Hematopoietic multipotent progenitor cell treated with erythropoietin and hydrocortisone succinate and interleukin-3 and kit ligand, for 4 days (in vitro differentiated cells): ENCODE data around the gene TIAL1.
"Not testable (repeated sequence)": the region's sequence is repeated elsewhere in the genome, so short reads cannot be mapped to it uniquely, and the experiment has no call there.

Experiments used
- DNase-seq: peaks from one replicate; pipeline ENCODE4 v3.0.0-alpha.2; 2015

The TIAL1 gene

DNA sequence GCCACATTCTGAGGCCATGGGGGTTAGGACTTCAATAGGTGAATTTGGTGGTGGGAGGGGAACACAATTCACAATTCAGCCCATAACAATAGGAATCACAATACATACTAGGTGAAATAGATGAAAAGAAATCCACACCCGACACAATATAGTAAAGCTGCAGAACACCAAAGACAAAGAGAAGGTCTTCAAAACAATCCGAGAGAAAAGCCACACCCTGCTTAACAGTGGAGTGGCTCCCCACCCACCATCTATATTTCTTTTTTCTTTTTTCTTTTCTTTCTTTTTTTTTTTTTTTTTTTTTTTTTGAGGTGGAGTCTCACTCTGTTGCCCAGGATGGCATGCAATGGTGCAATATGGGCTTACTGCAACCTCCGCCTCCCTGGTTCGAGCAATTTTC is 14.7 kb upstream of the TIAL1 start:
- no peak for DNase-seq

DNA sequence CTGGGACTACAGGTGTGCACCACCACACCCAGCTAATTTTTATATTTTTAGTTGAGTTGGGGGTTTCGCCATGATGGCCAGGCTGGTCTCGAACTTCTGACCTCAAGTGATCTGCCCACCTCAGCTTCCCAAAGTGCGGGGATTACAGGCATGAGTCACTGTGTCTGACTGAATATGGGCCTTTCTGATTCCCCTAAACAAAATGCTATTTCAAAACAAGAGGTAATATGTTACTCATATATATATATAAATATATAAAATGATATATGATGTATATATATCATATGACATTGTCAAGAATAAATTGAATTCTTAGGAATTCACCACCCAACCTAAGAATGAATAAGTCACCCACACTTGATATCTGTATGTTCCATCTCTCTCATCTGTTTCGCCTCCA is 12.8 kb upstream of the TIAL1 start:
- no peak for DNase-seq

DNA sequence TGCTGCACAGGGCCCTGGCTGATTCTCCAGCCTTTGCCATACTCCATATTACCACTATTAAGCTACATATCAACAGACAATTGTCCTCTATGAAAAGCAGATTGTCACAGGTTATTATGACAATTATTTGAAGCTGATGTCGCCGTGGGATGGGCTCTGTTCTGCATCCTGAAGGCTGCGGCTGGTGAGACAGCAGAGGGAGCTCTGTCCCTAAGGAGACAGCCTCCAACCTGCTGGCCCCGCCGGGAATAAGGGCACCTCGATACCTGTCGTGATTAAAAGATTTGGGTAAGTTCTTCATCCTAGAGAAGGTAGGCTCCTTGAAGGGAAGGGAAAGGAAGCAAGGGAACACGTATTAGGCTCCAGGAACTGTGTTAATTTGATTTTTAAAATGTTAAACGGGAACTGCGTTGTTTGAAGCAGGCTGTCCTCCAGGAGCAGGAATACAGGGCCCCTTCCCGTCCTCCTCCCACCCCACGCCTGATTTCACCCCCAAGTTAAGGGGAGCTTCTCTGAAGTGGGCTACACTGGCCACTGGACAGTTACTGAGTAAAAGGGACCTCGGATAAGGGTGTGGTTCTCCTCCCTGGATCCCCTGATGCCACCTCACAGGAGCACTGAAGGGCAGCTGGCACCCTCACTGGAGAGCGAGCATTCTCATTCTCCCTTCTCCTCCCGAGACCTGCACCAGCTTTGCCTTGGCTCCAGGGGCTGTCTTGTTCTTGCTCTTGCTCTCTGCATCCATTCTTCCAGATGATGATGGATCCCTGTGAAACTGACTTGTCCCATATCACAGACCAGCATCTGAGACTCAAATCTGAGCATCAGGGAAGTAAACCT is 11.8 kb upstream of the TIAL1 start:
- peak; percentile 53 for DNase-seq

DNA sequence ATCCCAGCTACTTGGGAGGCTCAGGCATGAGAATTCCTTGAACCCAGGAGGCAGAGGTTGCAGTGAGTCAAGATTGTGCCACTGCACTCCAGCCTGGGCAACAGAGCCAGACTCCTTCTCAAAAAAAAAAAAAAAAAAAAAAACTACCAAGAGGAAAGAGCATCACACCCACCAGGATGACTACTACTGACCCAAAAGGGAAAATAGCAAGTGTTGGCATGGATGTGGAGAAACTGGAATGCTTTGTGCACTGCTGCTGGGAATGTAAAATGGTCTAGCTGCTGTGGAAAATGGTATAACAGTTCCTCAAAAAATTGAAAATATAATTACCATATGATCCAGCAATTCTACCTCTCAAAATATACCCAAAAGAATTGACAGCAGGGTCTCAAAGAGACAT is 7.7 kb upstream of the TIAL1 start:
- DNase-seq: no peak

DNA sequence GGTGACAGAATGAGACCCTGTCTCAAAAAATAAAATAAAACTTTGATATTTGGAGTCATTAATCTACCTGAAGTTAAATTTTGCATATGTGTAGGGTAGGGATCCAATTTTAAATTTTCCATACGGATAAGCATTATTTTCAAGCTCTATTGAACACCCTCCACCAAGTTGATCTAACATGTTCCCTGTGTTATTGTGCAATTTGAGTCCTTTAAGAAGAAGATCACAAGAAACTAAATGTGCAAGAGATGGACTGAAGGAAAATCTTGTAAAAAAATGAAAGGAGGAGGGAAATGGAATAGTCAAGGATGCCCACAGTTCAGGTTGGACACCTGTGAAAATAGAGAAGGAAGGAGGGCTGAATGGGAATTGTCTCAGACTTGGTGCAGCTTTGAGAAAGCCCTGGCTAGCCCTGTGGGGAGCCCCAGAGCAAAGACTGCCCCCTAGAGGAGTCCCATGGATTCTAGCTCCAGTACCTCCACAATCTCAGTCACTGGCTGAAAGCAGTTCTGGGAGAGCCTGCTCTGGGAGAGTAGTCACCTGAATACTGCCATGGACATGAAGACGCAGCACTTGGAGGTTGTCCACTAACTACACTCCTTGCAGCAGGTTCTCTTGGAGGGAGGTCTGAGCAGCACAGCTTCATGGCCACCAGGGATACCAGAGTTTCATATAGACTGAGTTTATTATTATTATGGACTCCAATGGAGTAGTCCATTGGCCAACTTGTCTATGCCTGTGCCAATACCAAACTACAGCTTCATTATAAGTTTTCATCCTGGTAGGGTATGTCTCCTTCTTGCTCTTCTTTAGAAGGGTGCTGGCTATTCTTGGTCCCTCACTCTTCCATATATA is 5.7 kb upstream of the TIAL1 start:
- DNase-seq: peak; percentile 56

DNA sequence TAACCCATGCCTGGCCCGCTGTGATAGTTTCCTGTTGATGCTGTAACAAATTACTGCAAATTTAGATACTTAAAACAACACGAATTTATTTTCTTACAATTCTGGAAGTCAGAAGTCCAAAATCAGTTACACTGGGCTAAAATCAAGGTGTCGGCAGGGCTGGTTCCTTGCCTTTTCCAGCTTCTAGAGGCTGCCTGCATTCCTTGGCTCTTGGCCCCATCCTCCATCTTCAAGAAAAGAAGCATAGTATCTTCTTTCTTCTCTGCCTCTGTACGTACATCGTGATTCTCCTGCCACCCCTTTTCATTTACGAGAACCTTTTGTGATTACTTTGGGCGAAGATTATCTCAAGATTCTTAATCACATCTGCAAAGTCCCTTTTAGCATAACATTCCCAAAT is 1.6 kb upstream of the TIAL1 start:
- DNase-seq: no peak

DNA sequence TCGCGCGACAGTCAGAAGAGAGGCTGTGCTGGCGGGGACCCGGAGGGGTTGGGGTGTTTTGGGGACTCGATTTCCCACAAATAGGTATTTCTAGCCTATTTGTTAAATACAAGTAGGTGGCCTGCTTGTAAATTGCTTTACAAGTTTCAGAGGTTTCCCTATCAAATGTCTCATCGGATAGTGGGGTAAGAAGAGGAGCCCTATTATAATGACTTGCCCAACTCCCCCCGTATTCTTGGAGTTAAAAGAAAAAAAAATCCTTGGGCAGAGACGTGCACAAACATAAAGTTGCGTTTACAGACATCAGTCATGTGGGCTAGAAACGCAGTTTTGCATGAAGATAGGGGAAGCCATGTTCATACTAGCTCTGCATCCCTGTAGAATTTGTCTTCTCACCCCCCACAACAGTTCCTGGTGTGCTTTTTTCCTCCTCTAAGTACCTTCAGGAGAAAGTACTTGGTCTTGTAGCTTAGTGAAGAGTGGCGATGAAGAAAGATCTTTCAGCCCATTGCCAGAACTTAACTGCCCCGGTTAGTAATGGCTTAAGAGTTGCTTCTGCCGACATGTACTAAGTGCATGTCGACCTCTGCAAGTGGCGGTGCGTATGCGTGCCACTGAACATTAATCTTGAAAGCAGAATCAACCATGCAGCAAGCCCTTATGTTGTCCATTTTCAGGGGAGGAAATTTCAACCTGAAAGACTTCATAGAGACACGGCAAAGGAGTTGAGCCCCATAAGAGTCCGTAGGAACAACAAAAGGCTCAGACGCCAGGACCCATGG is 832 bp upstream of the TIAL1 start:
- DNase-seq: peak; percentile 62

DNA sequence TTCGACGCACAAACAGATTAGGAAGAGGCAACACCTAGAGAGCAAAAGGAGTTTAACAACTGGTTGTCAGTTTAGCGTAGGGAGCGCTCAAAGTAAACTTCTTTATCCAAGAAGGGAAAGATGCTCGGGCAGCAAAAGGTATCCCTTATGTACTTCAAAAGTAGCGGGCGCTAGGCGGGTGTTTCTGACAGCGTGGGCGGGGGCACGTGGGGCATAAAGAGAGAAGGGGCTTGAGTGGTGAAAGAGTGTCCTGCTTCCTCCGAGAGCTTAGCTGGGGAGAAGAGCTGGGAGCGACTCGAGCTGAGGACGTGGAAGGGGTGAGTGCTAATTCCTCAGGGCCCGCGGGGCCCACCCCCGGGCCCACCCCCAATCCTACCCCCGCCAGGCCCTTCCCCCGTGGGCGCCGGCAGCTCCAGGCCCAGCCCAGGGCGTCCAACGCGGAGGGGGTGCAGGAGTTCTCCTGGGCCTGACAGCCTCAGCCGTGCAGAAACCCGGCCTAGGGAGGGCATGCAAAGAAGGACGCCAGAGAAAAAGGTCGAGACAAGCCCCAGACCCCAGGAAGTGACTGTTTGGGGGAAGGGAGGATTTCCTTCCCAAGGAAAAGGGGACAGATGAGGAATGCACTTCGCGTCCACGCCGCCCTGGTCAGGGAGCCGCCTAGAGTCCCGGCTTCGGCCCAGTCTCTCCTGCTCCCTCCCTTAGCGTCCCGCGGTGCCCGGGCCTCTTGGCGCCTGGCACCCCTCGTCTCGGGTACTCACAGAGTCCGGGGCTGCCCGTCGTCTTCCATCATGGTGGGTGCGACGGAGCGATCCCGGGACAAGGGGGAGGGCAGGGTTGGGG is 868 bp downstream of the TIAL1 start:
- DNase-seq: peak; percentile 71

DNA sequence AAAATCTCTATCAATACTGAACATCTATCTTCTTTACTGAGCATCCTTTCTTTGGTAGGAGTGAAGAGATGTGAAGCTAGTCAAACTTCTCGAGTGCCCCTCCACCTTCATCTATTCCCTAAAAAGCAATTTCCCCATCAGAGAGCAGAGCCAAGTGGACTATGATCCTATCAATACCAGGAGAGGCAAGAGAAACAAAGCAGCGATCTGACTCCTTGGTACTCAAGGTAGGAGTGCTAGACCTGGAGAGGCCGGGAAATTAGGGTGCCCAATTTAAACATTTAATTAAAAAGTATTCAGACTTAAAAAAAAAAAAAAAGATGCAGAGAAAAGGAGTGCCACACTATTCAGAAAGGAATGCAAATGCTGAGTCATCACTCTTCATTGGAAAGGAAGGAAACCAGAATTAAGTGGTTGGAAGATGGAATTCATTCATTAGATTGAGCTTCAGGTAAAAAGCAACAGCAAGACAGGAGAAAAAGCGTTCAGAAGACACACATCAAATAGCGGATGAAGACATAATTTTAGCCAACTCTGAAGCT is 1.6 kb downstream of the TIAL1 start:
- peak; percentile 33 for DNase-seq

DNA sequence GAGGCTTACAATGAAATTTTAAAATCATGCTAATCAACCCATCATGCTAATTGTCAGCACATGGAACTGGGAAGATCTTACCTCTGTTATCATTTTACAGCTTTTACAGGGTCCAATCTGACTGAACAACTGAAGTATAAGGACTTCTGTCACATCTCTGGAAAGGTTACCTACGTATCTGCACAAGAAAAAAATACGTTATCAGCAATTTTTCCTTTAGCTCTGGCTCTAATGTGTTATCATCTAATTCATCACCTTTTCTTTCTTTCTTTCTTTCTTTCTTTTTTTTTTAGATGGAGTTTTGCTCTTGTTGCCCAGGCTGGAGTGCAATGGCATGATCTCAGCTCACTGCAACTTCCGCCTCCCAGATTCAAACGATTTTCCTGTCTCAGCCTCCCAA is 8.7 kb downstream of the TIAL1 start:
- no peak for DNase-seq

DNA sequence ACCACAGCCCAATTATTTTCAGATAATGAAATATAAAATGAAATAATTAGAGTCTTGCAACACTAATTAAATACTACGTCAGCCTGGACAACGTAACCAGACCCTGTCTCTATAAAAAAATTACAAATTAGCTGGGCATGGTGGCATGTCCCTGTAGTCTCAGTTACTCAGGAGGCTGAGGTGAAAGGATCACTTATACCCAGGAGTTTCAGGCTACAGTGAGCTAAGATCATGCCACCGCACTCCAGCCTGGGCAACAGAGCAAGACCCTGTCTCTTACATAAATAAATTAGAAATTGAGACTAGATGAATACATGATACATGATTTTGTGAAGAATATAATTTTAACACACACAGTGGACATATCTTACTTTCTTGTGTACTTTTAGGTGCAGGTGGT is 18.4 kb downstream of the TIAL1 start:
- DNase-seq: no peak

DNA sequence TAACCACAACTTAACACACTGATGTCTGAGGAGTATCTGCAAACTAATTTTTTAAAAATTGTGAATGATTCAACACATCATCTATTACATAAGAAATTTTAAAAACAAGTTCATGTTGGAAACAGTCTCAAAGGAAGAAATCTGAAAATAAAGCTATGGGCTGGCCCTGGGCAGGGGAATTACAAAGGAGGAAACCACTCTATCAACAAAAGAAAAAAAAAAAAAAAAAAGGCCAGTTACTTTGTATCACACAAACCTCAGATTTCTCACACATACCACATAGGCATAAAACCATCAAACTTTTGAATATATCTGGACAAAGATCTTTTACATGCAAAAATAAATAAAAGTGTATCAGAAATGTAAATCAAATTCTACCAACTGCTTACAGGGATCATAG is 20.8 kb downstream of the TIAL1 start:
- DNase-seq: no peak

DNA sequence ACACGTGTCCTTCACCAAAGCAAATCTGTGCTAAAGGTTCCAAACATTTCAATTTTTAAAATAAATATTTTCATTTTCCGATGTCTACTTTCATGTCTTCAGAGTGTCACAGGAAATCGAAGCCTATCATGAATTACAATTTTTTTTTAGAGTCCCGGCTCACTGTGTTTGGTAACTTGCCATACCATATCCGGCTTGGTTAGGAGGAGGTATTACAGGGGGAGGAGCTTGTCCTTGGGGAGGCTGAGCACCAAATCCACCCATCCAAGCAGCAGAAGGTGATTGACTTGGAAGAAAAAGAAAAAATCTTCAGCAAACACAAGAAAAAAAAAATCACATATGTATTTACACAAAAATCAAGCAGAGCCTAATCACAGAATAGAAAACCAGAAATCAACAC is 21.3 kb downstream of the TIAL1 start:
- DNase-seq: peak; percentile 75

DNA sequence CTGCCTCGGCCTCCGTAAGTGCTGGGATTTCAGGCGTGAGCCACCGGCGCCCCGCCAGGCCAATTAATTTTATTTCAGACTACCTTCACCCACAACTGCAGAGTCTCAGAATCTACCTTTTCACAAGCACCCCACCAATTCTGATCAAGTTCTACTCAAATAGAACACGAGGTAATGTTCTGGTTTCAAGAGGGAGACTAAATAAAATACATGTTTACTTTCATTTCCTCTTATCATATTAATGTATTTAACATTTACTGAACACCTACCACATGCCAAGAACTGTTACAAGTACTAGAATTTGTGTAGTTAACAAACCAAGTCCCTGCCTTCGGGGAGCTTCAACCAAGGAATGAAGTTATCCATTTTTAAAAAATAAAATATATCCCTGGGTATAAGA is 28.8 kb downstream of the TIAL1 start:
- DNase-seq: no peak

DNA sequence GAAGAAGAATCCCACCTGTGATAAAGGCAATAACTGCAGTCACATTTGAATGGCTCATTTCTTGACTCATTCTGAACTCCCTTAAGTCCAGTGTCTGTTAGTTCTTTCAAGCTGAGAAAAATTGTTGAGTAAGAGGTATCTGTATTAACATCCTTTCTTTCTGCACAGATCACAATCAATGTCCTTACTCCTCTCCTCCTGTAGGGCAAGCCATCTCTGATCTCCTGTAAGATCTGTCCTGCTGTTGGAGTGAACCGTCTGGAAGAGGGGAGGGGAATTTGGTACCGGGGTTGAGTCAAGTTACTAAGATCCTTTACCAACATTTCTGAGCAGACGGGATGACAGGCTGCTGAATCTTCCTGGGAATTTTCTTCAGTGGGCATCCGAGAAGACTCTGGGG is 34.7 kb downstream of the TIAL1 start:
- DNase-seq: no peak

DNA sequence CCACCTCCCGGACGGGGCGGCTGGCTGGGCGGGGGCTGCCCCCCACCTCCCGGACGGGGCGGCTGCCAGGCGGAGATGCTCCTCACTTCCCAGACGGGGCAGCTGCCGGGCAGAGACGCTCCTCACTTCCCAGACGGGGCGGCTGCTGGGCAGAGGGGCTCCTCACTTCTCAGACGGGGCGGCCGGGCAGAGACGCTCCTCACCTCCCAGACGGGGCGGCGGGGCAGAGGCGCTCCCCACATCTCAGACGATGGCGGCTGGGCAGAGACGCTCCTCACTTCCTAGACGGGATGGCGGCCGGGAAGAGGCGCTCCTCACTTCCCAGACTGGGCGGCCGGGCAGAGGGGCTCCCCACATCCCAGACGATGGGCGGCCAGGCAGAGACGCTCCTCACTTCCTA is 37.3 kb downstream of the TIAL1 start:
- not testable (repeated sequence) for DNase-seq

DNA sequence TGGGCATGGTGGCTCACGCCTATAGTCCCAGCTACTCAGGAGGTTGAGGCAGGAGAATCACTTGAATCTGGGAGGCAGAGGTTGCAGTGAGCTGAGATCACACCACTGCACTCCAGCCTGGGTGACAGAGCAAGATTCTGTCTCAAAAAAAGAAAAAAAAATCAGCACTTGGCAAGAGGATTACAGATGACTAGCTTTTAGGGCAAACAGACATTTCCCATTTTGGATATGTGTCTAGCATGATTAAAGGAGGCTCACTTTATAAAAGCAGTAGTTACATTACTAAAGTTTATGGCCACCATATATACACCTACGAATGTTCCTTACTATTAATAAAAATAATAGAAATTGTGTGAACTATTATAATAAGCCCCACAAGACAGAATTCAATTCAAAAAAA is 40.7 kb downstream of the TIAL1 start:
- DNase-seq: not testable (repeated sequence)

DNA sequence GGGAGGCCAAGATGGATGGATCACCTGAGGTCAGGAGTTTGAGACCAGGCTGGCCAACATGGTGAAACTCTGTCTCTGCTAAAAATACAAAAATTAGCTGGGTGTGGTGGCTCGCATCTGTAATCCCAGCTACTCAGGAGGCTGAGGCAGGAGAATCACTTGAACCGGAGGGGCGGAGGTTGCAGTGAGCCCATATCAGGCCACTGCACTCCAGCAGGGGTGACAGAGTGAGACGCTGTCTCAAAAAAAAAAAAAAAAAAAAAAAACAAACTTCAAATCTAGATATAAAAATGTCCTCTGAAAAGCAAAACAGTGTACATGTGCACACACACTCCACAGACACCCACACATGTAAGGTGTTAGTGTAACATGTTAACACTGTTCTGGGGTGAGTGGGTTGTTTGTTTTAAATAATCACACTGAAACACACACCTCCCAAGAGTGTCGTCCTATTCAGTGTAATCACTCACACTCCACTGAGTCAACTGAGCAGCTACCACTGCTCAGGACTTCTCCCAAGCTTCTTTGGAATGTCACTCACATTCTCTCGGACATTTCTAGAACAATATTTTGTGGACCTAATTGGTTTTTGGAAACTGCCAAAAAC is 41.5 kb downstream of the TIAL1 start:
- peak; percentile 25 for DNase-seq

DNA sequence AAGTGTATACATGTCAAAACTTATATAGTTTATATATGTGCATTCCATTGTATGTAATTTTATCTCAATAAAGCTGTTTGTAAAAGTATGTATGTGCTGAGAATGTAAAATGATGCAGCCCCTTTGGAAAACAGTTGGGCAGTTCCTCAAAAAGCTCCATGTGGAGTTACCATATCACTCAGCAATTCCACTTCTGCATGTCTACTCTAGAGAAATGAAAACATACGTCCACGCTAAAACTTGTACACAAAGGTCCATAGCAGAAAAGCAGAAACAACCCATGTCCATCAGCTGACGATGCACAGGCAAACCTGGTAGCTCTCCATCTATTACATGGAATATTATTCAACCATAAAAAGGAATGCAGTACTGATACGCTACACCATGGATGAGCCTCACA is 45.9 kb downstream of the TIAL1 start:
- DNase-seq: no peak

DNA sequence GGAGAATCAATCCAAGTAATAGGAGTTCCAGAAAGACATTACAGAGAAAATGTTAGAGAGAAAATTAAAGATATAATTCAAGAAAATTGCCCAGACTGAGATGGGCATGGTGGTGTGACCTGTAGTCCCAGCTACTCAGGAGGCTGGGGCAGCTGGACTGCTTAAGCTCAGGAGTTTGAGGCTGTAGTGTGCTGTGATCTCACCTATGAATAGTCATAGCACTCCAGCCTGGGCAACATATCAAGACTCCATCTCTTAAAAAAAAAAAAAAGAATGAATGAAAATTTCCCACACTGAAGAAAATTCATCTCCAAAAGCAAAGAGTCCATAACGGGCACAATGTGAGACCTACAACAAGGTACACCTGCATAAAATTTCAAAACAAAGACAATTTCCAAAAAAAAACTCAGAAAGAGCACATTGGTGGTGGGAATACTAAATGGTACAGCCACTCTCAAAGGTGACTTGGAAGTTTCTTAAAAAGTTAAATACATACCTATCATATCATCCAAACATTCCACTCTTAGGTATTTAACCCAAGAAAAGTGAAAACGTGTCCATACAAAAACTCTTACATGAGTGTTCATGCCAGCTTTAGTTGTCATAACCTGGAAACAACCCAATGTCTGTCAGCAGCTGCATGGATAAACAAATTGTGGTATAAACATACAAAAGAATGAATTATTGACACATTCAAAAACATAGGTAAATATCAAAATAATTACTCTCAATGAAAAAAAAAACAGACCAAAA is 47.3 kb downstream of the TIAL1 start:
- no peak for DNase-seq

DNA sequence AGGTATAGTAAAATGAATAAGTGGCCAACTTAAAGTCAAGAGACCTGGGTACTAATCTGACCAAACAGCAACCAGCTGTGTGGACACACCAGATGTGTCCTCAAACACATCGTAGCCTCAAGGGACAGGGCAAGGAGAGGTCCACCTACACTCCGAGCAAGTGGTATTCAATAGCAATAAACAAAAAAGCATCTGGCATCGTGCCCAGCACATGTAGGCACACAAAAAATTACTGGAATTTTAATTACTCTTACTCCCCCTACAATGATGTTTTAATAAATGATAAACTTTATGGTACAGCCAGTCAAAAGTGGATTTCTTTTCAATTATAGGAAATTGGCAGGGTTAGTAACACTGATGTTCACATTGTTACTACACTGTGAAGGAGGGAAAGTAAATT is 50.8 kb downstream of the TIAL1 start:
- DNase-seq: no peak
